HEK293 (cell line): ENCODE measurements around the gene NCAPD3.

Experiments used
- CTCF ChIA-PET: fragments of 350-600 bp; formaldehyde crosslinking; extraction: SDS; loops from one replicate; lab custom pipeline; 2021; ENCODE audit warnings: antibody characterized with exemption; lab: Yijun Ruan, JAX
- POLR2A ChIA-PET: fragments of 300-600 bp; formaldehyde crosslinking; extraction: SDS; loops from one replicate; lab custom pipeline; 2020; ENCODE audit warnings: antibody characterized with exemption, inconsistent platforms; lab: Yijun Ruan, JAX
- H3K27ac ChIP-seq: fragments of 200-500 bp; sonication (Bioruptor generic); 2 replicates; pipeline ENCODE4 v1.5.1; 2014; ENCODE audit warnings: low read depth, low read length, control low read depth, inconsistent platforms; ENCODE audit errors: extremely low read depth
- H3K36me3 ChIP-seq, 2 experiments: fragments of 200-500 bp in 1 of 2; sonication (Bioruptor generic) in 1 of 2; 1 replicate in 1 of 2; 2 replicates in 1 of 2; pipeline ENCODE4 v1.5.1; 2014 to 2017; ENCODE audit warnings: inconsistent platforms in 2 of 2, low read length in 2 of 2; ENCODE audit not compliant: control insufficient read depth in 2 of 2, insufficient read depth in 1 of 2
- H3K4me1 ChIP-seq: fragments of 200-500 bp; sonication (Bioruptor generic); 2 replicates; pipeline ENCODE4 v1.5.1; 2014; ENCODE audit warnings: mild to moderate bottlenecking, low read length, inconsistent platforms; ENCODE audit not compliant: control insufficient read depth, insufficient read depth
- H3K4me3 ChIP-seq: 2 replicates; pipeline ENCODE4 v1.5.1; 2011; ENCODE audit warnings: low read depth, mild to moderate bottlenecking, control low read depth, low read length, moderate library complexity
- H3K9me3 ChIP-seq: fragments of 200-500 bp; sonication (Bioruptor generic); 2 replicates; pipeline ENCODE4 v1.5.1; 2014; ENCODE audit warnings: low read depth, low read length, inconsistent platforms; ENCODE audit not compliant: control insufficient read depth, insufficient read depth
- CTCF ChIP-seq: fragments of 450-650 bp; formaldehyde crosslinking; IDR thresholded peaks from 2 replicates; pipeline ENCODE4 v1.5.1; 2016; ENCODE audit warnings: missing biosample characterization, missing genetic modification characterization
- GLIS1 ChIP-seq: fragments of 450-650 bp; formaldehyde crosslinking; IDR thresholded peaks from 2 replicates; pipeline ENCODE4 v1.5.1; 2016; ENCODE audit warnings: missing biosample characterization, missing genetic modification characterization
- HOXD13 ChIP-seq: sonication (generic); formaldehyde crosslinking; IDR thresholded peaks from 2 replicates; pipeline ENCODE4 v1.8.0; 2022; ENCODE audit warnings: missing genetic modification reagents, borderline replicate concordance
- KLF10 ChIP-seq: fragments of 450-650 bp; IDR thresholded peaks from 2 replicates; pipeline ENCODE4 v1.5.1; 2018; ENCODE audit warnings: missing biosample characterization, mild to moderate bottlenecking, missing genetic modification characterization
- PRDM2 ChIP-seq: fragments of 450-650 bp; formaldehyde crosslinking; IDR thresholded peaks from 2 replicates; pipeline ENCODE4 v1.5.1; 2016; ENCODE audit warnings: missing biosample characterization, missing genetic modification characterization, borderline replicate concordance
- SP3 ChIP-seq: fragments of 450-650 bp; formaldehyde crosslinking; IDR thresholded peaks from 2 replicates; pipeline ENCODE4 v1.5.1; 2016; ENCODE audit warnings: missing biosample characterization, missing genetic modification characterization
- ZIC2 ChIP-seq: fragments of 450-650 bp; formaldehyde crosslinking; IDR thresholded peaks from 2 replicates; pipeline ENCODE4 v1.5.1; 2016; ENCODE audit warnings: missing biosample characterization, missing genetic modification characterization
- ZNF211 ChIP-seq: fragments of 450-650 bp; formaldehyde crosslinking; IDR thresholded peaks from 2 replicates; pipeline ENCODE4 v1.5.1; 2016; ENCODE audit warnings: low read depth, missing biosample characterization, missing genetic modification characterization
- ZNF24 ChIP-seq: fragments of 450-650 bp; formaldehyde crosslinking; IDR thresholded peaks from 2 replicates; pipeline ENCODE4 v1.5.1; 2016; ENCODE audit warnings: missing biosample characterization, missing genetic modification characterization
- ZNF350 ChIP-seq: fragments of 450-650 bp; formaldehyde crosslinking; IDR thresholded peaks from 2 replicates; pipeline ENCODE4 v1.5.0; 2017; ENCODE audit warnings: missing biosample characterization, mild to moderate bottlenecking, missing genetic modification characterization
- ZNF426 ChIP-seq: fragments of 450-650 bp; formaldehyde crosslinking; IDR thresholded peaks from 2 replicates; pipeline ENCODE4 v1.5.1; 2017; ENCODE audit warnings: missing biosample characterization, missing genetic modification characterization, mild to moderate bottlenecking, inconsistent platforms, moderate library complexity
- ZNF530 ChIP-seq: fragments of 450-650 bp; formaldehyde crosslinking; IDR thresholded peaks from 2 replicates; pipeline ENCODE4 v1.5.1; 2016; ENCODE audit warnings: low read depth, missing biosample characterization, missing genetic modification characterization
- ZNF555 ChIP-seq: fragments of 450-650 bp; formaldehyde crosslinking; conservative IDR thresholded peaks from 2 replicates; pipeline ENCODE4 v1.5.1; 2017; ENCODE audit warnings: missing biosample characterization, mild to moderate bottlenecking, missing genetic modification characterization, inconsistent platforms
- ZNF558 ChIP-seq: fragments of 450-650 bp; formaldehyde crosslinking; IDR thresholded peaks from 2 replicates; pipeline ENCODE4 v1.5.1; 2016; ENCODE audit warnings: missing biosample characterization, missing genetic modification characterization
- ZNF629 ChIP-seq: fragments of 450-650 bp; formaldehyde crosslinking; IDR thresholded peaks from 2 replicates; pipeline ENCODE4 v1.5.1; 2017; ENCODE audit warnings: missing biosample characterization, missing genetic modification characterization
- ZNF658 ChIP-seq: fragments of 450-650 bp; formaldehyde crosslinking; IDR thresholded peaks from 2 replicates; pipeline ENCODE4; 2016; ENCODE audit warnings: missing biosample characterization, missing genetic modification characterization
- ZNF664 ChIP-seq: fragments of 450-650 bp; formaldehyde crosslinking; IDR thresholded peaks from 2 replicates; pipeline ENCODE4 v1.5.1; 2016; ENCODE audit warnings: missing biosample characterization, missing genetic modification characterization
- ZXDB ChIP-seq: fragments of 450-650 bp; formaldehyde crosslinking; IDR thresholded peaks from 2 replicates; pipeline ENCODE4 v1.5.1; 2016; ENCODE audit warnings: missing biosample characterization, missing genetic modification characterization

The NCAPD3 gene

GRCh38 chr11:134139303-134139872, 84.4 kb downstream of the NCAPD3 start (continued):
- TF ChIP-seq CTCF (tag by site-specific recombination) (no peak), ZNF530 (no peak)
- TF ChIP-seq, all 188 proteins: peak for 0

- Histone ChIP-seq H3K36me3 (peaks cover 0 to 17% of the 10 kb centered on the region in 2 experiments; a peak in 1 of 3 replicates), H3K4me1 (no peaks in the 10 kb centered on the region), H3K4me3 (no peak overlapping the region), H3K9me3 (no peaks in the 10 kb centered on the region; the same call in 1 of the 2 replicates), H3K27ac (no peak overlapping the region)
- ChIA-PET POLR2A (no interaction called here), CTCF (interaction anchor here (0.8 to 3.0 kb wide), 6 partner anchors 12 to 217 kb away, joined by 3 to 44 read pairs (median 3); no protein-coding TSS in a partner anchor)
- TF ChIP-seq SP3 (tag by site-specific recombination) = no peak
- no peak for TF ChIP-seq ZXDB
- no peak for TF ChIP-seq ZIC2 (tag by site-specific recombination)
- no peak for TF ChIP-seq ZNF350 (tag by site-specific recombination)
- TF ChIP-seq HOXD13 (CRISPR knock-in tag) = no peak
- no peak for TF ChIP-seq ZNF555
- TF ChIP-seq ZNF658 (tag by site-specific recombination) = no peak
- no peak for TF ChIP-seq ZNF664 (tag by site-specific recombination)
- TF ChIP-seq PRDM2 (tag by site-specific recombination) = no peak
- no peak for TF ChIP-seq ZNF426
- no peak for TF ChIP-seq KLF10 (tag by site-specific recombination)
- no peak for TF ChIP-seq ZNF558
- no peak for TF ChIP-seq ZNF629
- no peak for TF ChIP-seq GLIS1 (tag by site-specific recombination)
Observed at GRCh38 chr11:134138376-134138775, 85.4 kb downstream of the NCAPD3 start.

- H3K4me1 ChIP-seq = no peaks in the 10 kb centered on the region
- no peak overlapping the region for H3K27ac ChIP-seq
- ChIA-PET CTCF (interaction anchor here (0.5 to 1.0 kb wide), 3 partner anchors 62 to 1642 kb away, joined by 3 to 4 read pairs (median 3); no protein-coding TSS in a partner anchor), POLR2A (no interaction called here)
- no peaks in the 10 kb centered on the region for H3K36me3 ChIP-seq
- TF ChIP-seq ZNF24 = no peak
- no peak for TF ChIP-seq ZNF211 (tag by site-specific recombination)
- TF ChIP-seq ZNF558 = peak; percentile 95
- no peak overlapping the region for H3K4me3 ChIP-seq
- no peaks in the 10 kb centered on the region for H3K9me3 ChIP-seq
Observed at GRCh38 chr11:134134167-134134566, 89.6 kb downstream of the NCAPD3 start.
